PC-3 (cell line): ENCODE results near the gene PRR16. TPM values are rescaled to one million over a fixed set of nuclear protein-coding genes. Genes with fewer than 3 reads are reported as not detected.

ENCODE experiments used
- ATAC-seq: fragments of 200-7000 bp; cut with Tn5 transposase; 2 replicates; pipeline ENCODE4 v1.9.1; 2020; ENCODE audit warnings: mild to moderate bottlenecking, moderate library complexity
- BruUV-seq: library from RNA; stranded (reverse); fragments of 400-500 nt; replicated peaks from 2 replicates; lab custom pipeline; 2021; lab: Mats Ljungman, UMichigan
- CTCF ChIA-PET: fragments of 300-600 bp; sonication (Branson Sonifier 250); formaldehyde crosslinking; loops from one replicate; lab custom pipeline; 2022; ENCODE audit warnings: antibody characterized with exemption; lab: Charles Lee
- POLR2A ChIA-PET: fragments of 300-600 bp; sonication (Branson Sonifier 250); formaldehyde crosslinking; loops from one replicate; lab custom pipeline; 2022; ENCODE audit warnings: antibody characterized with exemption; ENCODE audit not compliant: unreplicated experiment; lab: Charles Lee
- DNase-seq: peaks from one replicate; pipeline ENCODE4 v3.0.0-alpha.2; 2015
- H2AFZ ChIP-seq: fragments of 300-600 bp; sonication (generic); 2 replicates; pipeline ENCODE4 v1.6.0; 2016; ENCODE audit warnings: antibody characterized with exemption, low read length
- H3F3A ChIP-seq: fragments of 300-600 bp; sonication (generic); one replicate; pipeline ENCODE4 v1.6.0; 2017; ENCODE audit warnings: antibody characterized with exemption, low read length, control low read depth, mild to moderate bottlenecking; ENCODE audit not compliant: unreplicated experiment
- H3K27ac ChIP-seq: fragments of 300-600 bp; sonication (generic); 2 replicates; pipeline ENCODE4 v1.5.1; 2016; ENCODE audit warnings: mild to moderate bottlenecking, low read length
- H3K27me3 ChIP-seq: fragments of 300-600 bp; sonication (generic); 2 replicates; pipeline ENCODE4 v1.6.1; 2016; ENCODE audit warnings: low read length, mixed read lengths
- H3K36me3 ChIP-seq: fragments of 300-600 bp; sonication (generic); 2 replicates; pipeline ENCODE4 v1.6.1; 2016; ENCODE audit warnings: low read depth, mixed run types, low read length, mixed read lengths
- H3K4me1 ChIP-seq: fragments of 300-600 bp; sonication (generic); 2 replicates; pipeline ENCODE4 v1.5.1; 2016; ENCODE audit warnings: low read length; ENCODE audit not compliant: insufficient read depth
- H3K4me2 ChIP-seq: fragments of 300-600 bp; sonication (generic); 2 replicates; pipeline ENCODE4 v1.6.0; 2016; ENCODE audit warnings: low read length
- H3K4me3 ChIP-seq: fragments of 300-600 bp; sonication (generic); 2 replicates; pipeline ENCODE4 v1.5.1; 2016; ENCODE audit warnings: mild to moderate bottlenecking, low read length, mixed read lengths
- H3K79me2 ChIP-seq: fragments of 300-600 bp; sonication (generic); 2 replicates; pipeline ENCODE4 v1.6.1; 2017; ENCODE audit warnings: low read length, mixed read lengths
- H3K9ac ChIP-seq: fragments of 300-600 bp; sonication (generic); 2 replicates; pipeline ENCODE4 v1.6.0; 2016; ENCODE audit warnings: mild to moderate bottlenecking, low read length
- H3K9me2 ChIP-seq: fragments of 300-600 bp; sonication (generic); replicated peaks from 2 replicates; pipeline ENCODE4 v1.6.1; 2016; ENCODE audit warnings: mixed run types, low read length, mixed read lengths
- H3K9me3 ChIP-seq: fragments of 300-600 bp; sonication (generic); 2 replicates; pipeline ENCODE4 v1.6.1; 2016; ENCODE audit warnings: low read length, mixed read lengths
- H4K20me1 ChIP-seq: fragments of 300-600 bp; sonication (generic); 2 replicates; pipeline ENCODE4 v1.6.1; 2016; ENCODE audit warnings: low read length, mixed read lengths
- EZH2 ChIP-seq: fragments of 300-600 bp; sonication (generic); IDR thresholded peaks from one replicate; pipeline ENCODE4 v1.6.1; 2017; ENCODE audit warnings: antibody characterized with exemption, mild to moderate bottlenecking, low read length; ENCODE audit not compliant: unreplicated experiment
- EZH2phosphoT487 ChIP-seq: fragments of 300-600 bp; sonication (generic); IDR thresholded peaks from 2 replicates; pipeline ENCODE4 v1.6.1; 2018; ENCODE audit warnings: mild to moderate bottlenecking, antibody characterized with exemption, low read length, borderline replicate concordance
- intact Hi-C: fragments of 100-400 bp; cut with micrococcal nuclease; formaldehyde crosslinking; loops from 2 replicates; pipeline ENCODE4 v1.9.0; 2023
- total RNA-seq: library from RNA; depleted of rRNA; stranded (reverse); fragments of >200 nt; gene quantifications from 2 replicates; pipeline ENCODE4 v1.2.3, GENCODE V29; 2014
- TF ChIP-seq, protein P1 (sequence below): fragments of 300-600 bp; sonication (generic); conservative IDR thresholded peaks from 2 replicates; pipeline ENCODE4 v1.5.1; 2017; ENCODE audit warnings: antibody characterized with exemption, low read depth, mild to moderate bottlenecking, low read length

PRR16 gene
- total RNA-seq, 1 experiment from 2014 or later, result 3.6 TPM

DNA sequence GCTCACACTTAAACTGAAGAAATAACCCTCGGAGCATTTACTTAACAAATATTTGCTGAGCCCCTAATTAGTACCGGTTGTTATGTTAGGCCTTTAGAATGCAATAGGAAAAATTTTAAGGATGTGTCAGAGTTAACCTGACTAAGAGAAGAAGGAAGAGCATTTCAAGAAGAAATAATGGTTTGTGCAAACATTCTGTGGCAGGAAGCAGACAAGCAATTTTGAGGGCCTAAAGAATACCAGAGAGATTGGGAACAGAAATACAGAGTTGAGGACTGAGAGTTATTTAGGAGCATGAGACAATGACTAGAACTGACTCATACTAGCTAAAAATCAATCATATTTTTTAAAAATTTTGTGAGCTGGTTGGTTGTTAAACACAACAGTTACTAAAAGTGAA, 218.8 kb downstream of the PRR16 start:
- POLR2A ChIA-PET, result interaction anchor here (0.5 kb wide), 1 partner anchor 275 kb away, joined by 3 read pairs; no protein-coding TSS in a partner anchor
- H3K9ac ChIP-seq, result peak overlapping the region; percentile 47; the same call in 1 of the 2 replicates
- peaks cover 33% of the 10 kb centered on the region for H3K4me1 ChIP-seq
- BruUV-seq, result no TSS peak
- H3K9me2 ChIP-seq, result no peaks in the 10 kb centered on the region
- H3K79me2 ChIP-seq, result no peaks in the 10 kb centered on the region
- H3K4me3 ChIP-seq, result peak overlapping the region; percentile 34; the same call in 1 of the 2 replicates
- H2AFZ ChIP-seq, result peak overlapping the region; percentile 58
- H4K20me1 ChIP-seq, result no peaks in the 10 kb centered on the region
- ATAC-seq, result peak; percentile 77
- peak overlapping the region; percentile 80 for H3K27ac ChIP-seq
- CTCF ChIA-PET, result no interaction called here
- intact Hi-C loops, result loop anchor here (5.0 to 10.0 kb wide), 5 partner anchors 76 to 1211 kb away; no protein-coding TSS in a partner anchor
- H3K9me3 ChIP-seq, result no peaks in the 10 kb centered on the region
- no peak for TF ChIP-seq EZH2
- TF ChIP-seq, protein P1, sequence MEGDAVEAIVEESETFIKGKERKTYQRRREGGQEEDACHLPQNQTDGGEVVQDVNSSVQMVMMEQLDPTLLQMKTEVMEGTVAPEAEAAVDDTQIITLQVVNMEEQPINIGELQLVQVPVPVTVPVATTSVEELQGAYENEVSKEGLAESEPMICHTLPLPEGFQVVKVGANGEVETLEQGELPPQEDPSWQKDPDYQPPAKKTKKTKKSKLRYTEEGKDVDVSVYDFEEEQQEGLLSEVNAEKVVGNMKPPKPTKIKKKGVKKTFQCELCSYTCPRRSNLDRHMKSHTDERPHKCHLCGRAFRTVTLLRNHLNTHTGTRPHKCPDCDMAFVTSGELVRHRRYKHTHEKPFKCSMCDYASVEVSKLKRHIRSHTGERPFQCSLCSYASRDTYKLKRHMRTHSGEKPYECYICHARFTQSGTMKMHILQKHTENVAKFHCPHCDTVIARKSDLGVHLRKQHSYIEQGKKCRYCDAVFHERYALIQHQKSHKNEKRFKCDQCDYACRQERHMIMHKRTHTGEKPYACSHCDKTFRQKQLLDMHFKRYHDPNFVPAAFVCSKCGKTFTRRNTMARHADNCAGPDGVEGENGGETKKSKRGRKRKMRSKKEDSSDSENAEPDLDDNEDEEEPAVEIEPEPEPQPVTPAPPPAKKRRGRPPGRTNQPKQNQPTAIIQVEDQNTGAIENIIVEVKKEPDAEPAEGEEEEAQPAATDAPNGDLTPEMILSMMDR, result no peak
- no peak for TF ChIP-seq EZH2phosphoT487
- peak overlapping the region; percentile 69 for H3K4me2 ChIP-seq
- no peaks in the 10 kb centered on the region for H3K36me3 ChIP-seq
- H3F3A ChIP-seq, result no peaks in the 10 kb centered on the region
- DNase-seq, result peak; percentile 60
- no peaks in the 10 kb centered on the region for H3K27me3 ChIP-seq

DNA sequence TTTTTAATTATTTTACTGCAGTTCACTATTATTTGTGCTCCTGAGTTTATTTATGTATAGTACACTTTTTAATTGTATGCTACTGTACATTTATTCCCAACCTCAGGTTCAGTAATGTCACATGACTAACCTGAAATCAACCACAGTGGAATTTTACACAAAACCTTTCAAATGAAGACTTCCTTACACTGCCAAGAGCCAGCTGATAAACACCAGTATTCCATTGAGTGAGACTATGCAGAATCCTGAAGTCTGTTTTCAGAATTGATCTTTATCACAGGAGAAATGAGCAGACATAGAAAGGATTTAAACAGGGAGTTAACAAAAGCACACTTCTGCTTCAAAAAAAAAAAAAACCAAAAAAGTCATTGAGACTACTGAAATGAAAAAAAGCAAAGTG, 219.5 kb downstream of the PRR16 start:
- H3K4me1 ChIP-seq, result peaks cover 33% of the 10 kb centered on the region
- H3K9ac ChIP-seq, result peak overlapping the region; percentile 29; the same call in 1 of the 2 replicates
- no peak overlapping the region for H3K4me2 ChIP-seq
- H3K27me3 ChIP-seq, result no peaks in the 10 kb centered on the region
- no peak for ATAC-seq
- CTCF ChIA-PET, result no interaction called here
- H3K79me2 ChIP-seq, result no peaks in the 10 kb centered on the region
- H3K9me3 ChIP-seq, result no peaks in the 10 kb centered on the region
- no peaks in the 10 kb centered on the region for H4K20me1 ChIP-seq
- H3K36me3 ChIP-seq, result no peaks in the 10 kb centered on the region
- intact Hi-C loops, result loop anchor here (5.0 to 10.0 kb wide), 5 partner anchors 76 to 1211 kb away; no protein-coding TSS in a partner anchor
- TF ChIP-seq, protein P1, result no peak
- no peak for TF ChIP-seq EZH2
- no peak for TF ChIP-seq EZH2phosphoT487
- H3K9me2 ChIP-seq, result no peaks in the 10 kb centered on the region
- BruUV-seq, result no TSS peak
- POLR2A ChIA-PET, result no interaction called here
- H3K27ac ChIP-seq, result peak overlapping the region; percentile 80
- H3F3A ChIP-seq, result no peaks in the 10 kb centered on the region
- no peak overlapping the region for H2AFZ ChIP-seq
- H3K4me3 ChIP-seq, result no peak overlapping the region
- DNase-seq, result no peak

DNA sequence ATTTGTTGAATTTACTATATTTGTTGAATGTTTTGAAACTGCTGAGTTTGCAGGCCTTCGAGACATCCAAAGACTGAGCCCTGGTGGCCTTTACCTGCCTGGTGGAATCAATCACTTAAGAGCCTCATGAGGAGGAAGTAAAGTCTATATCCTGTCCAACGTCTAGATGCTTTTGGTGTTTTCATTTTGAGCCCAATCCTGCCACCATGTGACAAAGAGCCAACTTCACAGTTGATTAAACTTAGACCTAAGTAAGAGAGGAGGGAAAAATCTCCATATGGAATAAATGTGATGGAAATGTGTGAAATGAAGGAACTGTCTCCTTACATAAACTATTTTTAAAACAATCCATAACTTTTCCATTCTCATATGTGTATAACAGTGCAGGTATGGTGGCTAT, 220.1 kb downstream of the PRR16 start:
- no peaks in the 10 kb centered on the region for H3K79me2 ChIP-seq
- no peaks in the 10 kb centered on the region for H3K9me2 ChIP-seq
- no peaks in the 10 kb centered on the region for H4K20me1 ChIP-seq
- ATAC-seq, result no peak
- H3K4me1 ChIP-seq, result peaks cover 33% of the 10 kb centered on the region
- no peak overlapping the region for H3K4me2 ChIP-seq
- DNase-seq, result peak; percentile 51
- TF ChIP-seq, protein P1, result peak; percentile 40; the same call in 1 of the 2 replicates
- TF ChIP-seq EZH2phosphoT487 (no peak), EZH2 (no peak)
- intact Hi-C loops, result loop anchor here (5.0 to 10.0 kb wide), 5 partner anchors 77 to 1212 kb away; no protein-coding TSS in a partner anchor
- BruUV-seq, result no TSS peak
- H3K4me3 ChIP-seq, result no peak overlapping the region
- H3K9me3 ChIP-seq, result no peaks in the 10 kb centered on the region
- no peak overlapping the region for H2AFZ ChIP-seq
- H3K27ac ChIP-seq, result no peak overlapping the region
- no peak overlapping the region for H3K9ac ChIP-seq
- POLR2A ChIA-PET, result no interaction called here
- H3K36me3 ChIP-seq, result no peaks in the 10 kb centered on the region
- H3F3A ChIP-seq, result no peaks in the 10 kb centered on the region
- H3K27me3 ChIP-seq, result no peaks in the 10 kb centered on the region
- CTCF ChIA-PET, result no interaction called here
